Neural cell (in vitro differentiated cells): ENCODE measurements around the gene ARAP2.

Experiments used
- CTCF ChIP-seq: fragments of 450-650 bp; IDR thresholded peaks from 2 replicates; pipeline ENCODE4 v1.5.1; 2014; ENCODE audit warnings: antibody characterized with exemption, mild to moderate bottlenecking, moderate library complexity; ENCODE audit not compliant: poor library complexity, severe bottlenecking
- EZH2 ChIP-seq: fragments of 200-600, 300-800 bp; shearing (Covaris generic), sonication (generic); IDR thresholded peaks from 2 replicates; pipeline ENCODE4 v1.6.1; 2014; ENCODE audit warnings: antibody characterized with exemption, low read length, borderline replicate concordance, mild to moderate bottlenecking; ENCODE audit not compliant: insufficient read depth, poor library complexity, severe bottlenecking
- TAF1 ChIP-seq: IDR thresholded peaks from 2 replicates; pipeline ENCODE4 v1.6.1; 2012; ENCODE audit warnings: low read depth

GRCh38 chr4:36192922-36193321 is 51.4 kb downstream of the ARAP2 start:
- TF ChIP-seq CTCF = no peak
- TF ChIP-seq EZH2 = no peak
- TF ChIP-seq TAF1 = no peak
